ENCODE measurements around the gene ASGR1. TPM values are rescaled to one million over a fixed set of nuclear protein-coding genes. Genes with fewer than 3 reads are reported as not detected.
"Not testable (repeated sequence)": the region's sequence is repeated elsewhere in the genome, so short reads cannot be mapped to it uniquely, and the experiment has no call there.

The ASGR1 gene
- total RNA-seq, 1 experiment from 2014 or later: 3.5 TPM

GRCh38 chr17:7184647-7185046 is 5.5 kb upstream of the ASGR1 start:
- Histone ChIP-seq H3K36me3 (ENCODE audit: low read depth) (no peaks in the 10 kb centered on the region), H3K4me2 (no peak overlapping the region), H3K4me1 (replicated peaks; ENCODE audit: insufficient read depth) (0 out of 2 replicates have a peak, but pooled peaks cover 3% of the 10 kb centered on the region), H3K27me3 (ENCODE audit: insufficient read depth, low read depth) (no peaks in the 10 kb centered on the region), H3K9me2 (ENCODE audit: insufficient read depth) (no peaks in the 10 kb centered on the region), H3F3A (ENCODE audit: insufficient read depth, low read depth) (peaks cover 13% of the 10 kb centered on the region; the same call in 1 of the 2 replicates), H3K9me3 (ENCODE audit: insufficient read depth, low read depth) (no peaks in the 10 kb centered on the region), H3K27ac (no peak overlapping the region), H4K20me1 (ENCODE audit: insufficient read depth) (no peaks in the 10 kb centered on the region), H3K79me2 (ENCODE audit: low read depth) (no peaks in the 10 kb centered on the region), H2AFZ (no peak overlapping the region), H3K4me3 (no peak overlapping the region)
- no peak for DNase-seq
- intact Hi-C loops (cut with micrococcal nuclease; ENCODE audit: unreplicated experiment): no loop called here
- POLR2A ChIA-PET (ENCODE audit: unreplicated experiment): interaction anchor here (0.7 kb wide), 1 partner anchor 316 kb away, joined by 17 read pairs; no protein-coding TSS in a partner anchor
- no peak for TF ChIP-seq CTCF (conservative IDR thresholded peaks at IDR 0.05)
- TF ChIP-seq EZH2 (IDR thresholded peaks at IDR 0.05; ENCODE audit: low read depth): no peak
- no TSS peak for BruUV-seq (replicated peaks)
- CTCF ChIA-PET: no interaction called here

GRCh38 chr17:7184091-7184488 is 4.9 kb upstream of the ASGR1 start:
- intact Hi-C loops (cut with micrococcal nuclease; ENCODE audit: unreplicated experiment): no loop called here
- DNase-seq: no peak
- Histone ChIP-seq H3K9me2 (ENCODE audit: insufficient read depth) (no peaks in the 10 kb centered on the region), H3K4me2 (no peak overlapping the region), H3F3A (ENCODE audit: insufficient read depth, low read depth) (peaks cover 13% of the 10 kb centered on the region; the same call in 1 of the 2 replicates), H3K27me3 (ENCODE audit: insufficient read depth, low read depth) (no peaks in the 10 kb centered on the region), H3K79me2 (ENCODE audit: low read depth) (no peaks in the 10 kb centered on the region), H3K9me3 (ENCODE audit: insufficient read depth, low read depth) (no peaks in the 10 kb centered on the region), H3K36me3 (ENCODE audit: low read depth) (no peaks in the 10 kb centered on the region), H3K4me3 (no peak overlapping the region), H4K20me1 (ENCODE audit: insufficient read depth) (no peaks in the 10 kb centered on the region), H2AFZ (no peak overlapping the region), H3K4me1 (replicated peaks; ENCODE audit: insufficient read depth) (0 out of 2 replicates have a peak, but pooled peaks cover 3% of the 10 kb centered on the region), H3K27ac (no peak overlapping the region)
- ChIA-PET CTCF (no interaction called here), POLR2A (ENCODE audit: unreplicated experiment) (interaction anchor here (0.7 kb wide), 1 partner anchor 315 kb away, joined by 17 read pairs; no protein-coding TSS in a partner anchor)
- no peak for TF ChIP-seq CTCF (conservative IDR thresholded peaks at IDR 0.05)
- no peak for TF ChIP-seq EZH2 (IDR thresholded peaks at IDR 0.05; ENCODE audit: low read depth)
- no TSS peak for BruUV-seq (replicated peaks)

GRCh38 chr17:7183433-7184090 is 4.4 kb upstream of the ASGR1 start:
- H3K27me3 ChIP-seq (ENCODE audit: insufficient read depth, low read depth): no peaks in the 10 kb centered on the region
- no peaks in the 10 kb centered on the region for H3K79me2 ChIP-seq (ENCODE audit: low read depth)
- no TSS peak for BruUV-seq (replicated peaks)
- no peak for DNase-seq
- H3K4me2 ChIP-seq: no peak overlapping the region
- no peaks in the 10 kb centered on the region for H3K9me3 ChIP-seq (ENCODE audit: insufficient read depth, low read depth)
- no peaks in the 10 kb centered on the region for H4K20me1 ChIP-seq (ENCODE audit: insufficient read depth)
- intact Hi-C loops (cut with micrococcal nuclease; ENCODE audit: unreplicated experiment): no loop called here
- no peak overlapping the region for H3K4me3 ChIP-seq
- TF ChIP-seq EZH2 (IDR thresholded peaks at IDR 0.05; ENCODE audit: low read depth) (no peak), CTCF (conservative IDR thresholded peaks at IDR 0.05) (no peak)
- H3F3A ChIP-seq (ENCODE audit: insufficient read depth, low read depth): peaks cover 13% of the 10 kb centered on the region; the same call in 1 of the 2 replicates
- H3K27ac ChIP-seq: no peak overlapping the region
- 0 out of 2 replicates have a peak, but pooled peaks cover 3% of the 10 kb centered on the region for H3K4me1 ChIP-seq (replicated peaks; ENCODE audit: insufficient read depth)
- H3K36me3 ChIP-seq (ENCODE audit: low read depth): no peaks in the 10 kb centered on the region
- no peaks in the 10 kb centered on the region for H3K9me2 ChIP-seq (ENCODE audit: insufficient read depth)
- CTCF ChIA-PET: interaction anchor here (0.7 kb wide), 1 partner anchor 501 kb away, joined by 3 read pairs; no protein-coding TSS in a partner anchor
- POLR2A ChIA-PET (ENCODE audit: unreplicated experiment): interaction anchor here (0.7 kb wide), 1 partner anchor 315 kb away, joined by 17 read pairs; no protein-coding TSS in a partner anchor
- H2AFZ ChIP-seq: no peak overlapping the region

- peaks cover 13% of the 10 kb centered on the region; the same call in 1 of the 2 replicates for H3F3A ChIP-seq (ENCODE audit: insufficient read depth, low read depth)
- H3K4me2 ChIP-seq; H3K27me3 ChIP-seq (ENCODE audit: insufficient read depth, low read depth); POLR2A ChIA-PET (ENCODE audit: unreplicated experiment); H3K4me1 ChIP-seq (replicated peaks; ENCODE audit: insufficient read depth); BruUV-seq (replicated peaks); H4K20me1 ChIP-seq (ENCODE audit: insufficient read depth); H3K27ac ChIP-seq; H3K9me3 ChIP-seq (ENCODE audit: insufficient read depth, low read depth); H3K79me2 ChIP-seq (ENCODE audit: low read depth); H3K9me2 ChIP-seq (ENCODE audit: insufficient read depth); H3K4me3 ChIP-seq; DNase-seq; CTCF ChIA-PET; H3K36me3 ChIP-seq (ENCODE audit: low read depth); intact Hi-C loops (cut with micrococcal nuclease; ENCODE audit: unreplicated experiment); H2AFZ ChIP-seq: not testable (repeated sequence)
Observed at GRCh38 chr17:7182101-7182500, 2.9 kb upstream of the ASGR1 start.
